Fibroblast of lung (primary cell): Measurements from ENCODE around the gene IFNA10. TPM values are rescaled to one million over a fixed set of nuclear protein-coding genes. Genes with fewer than 3 reads are reported as not detected.
A peak's percentile ranks its signal among the peaks of the same experiment; 100 is the strongest.
"Not testable (repeated sequence)": the region's sequence is repeated elsewhere in the genome, so short reads cannot be mapped to it uniquely, and the experiment has no call there.

Experiments used
- DNase-seq, 2 donors: peaks; one replicate each; pipeline versions ENCODE4 v3.0.0 to v3.0.0-alpha.2; 2010; ENCODE audit warnings: low read depth in 2 of 2
- H2AFZ ChIP-seq: 2 replicates; pipeline ENCODE4 v1.5.1; 2012; ENCODE audit warnings: low read length, control low read depth, inconsistent platforms
- H3K27ac ChIP-seq: 2 replicates; pipeline ENCODE4 v1.5.1; 2011; ENCODE audit warnings: low read length, control low read depth; ENCODE audit not compliant: insufficient read depth
- H3K27me3 ChIP-seq: 2 replicates; pipeline ENCODE4 v1.5.1; 2011; ENCODE audit warnings: mild to moderate bottlenecking, low read length; ENCODE audit not compliant: control insufficient read depth, insufficient read depth
- H3K36me3 ChIP-seq: 2 replicates; pipeline ENCODE4 v1.5.1; 2011; ENCODE audit warnings: low read length; ENCODE audit not compliant: control insufficient read depth, insufficient read depth
- H3K4me1 ChIP-seq: 2 replicates; pipeline ENCODE4 v1.5.1; 2011; ENCODE audit warnings: low read length; ENCODE audit not compliant: control insufficient read depth, insufficient read depth; ENCODE audit errors: extremely low read depth
- H3K4me2 ChIP-seq: 2 replicates; pipeline ENCODE4 v1.5.1; 2011; ENCODE audit warnings: low read length, control low read depth; ENCODE audit not compliant: insufficient read depth; ENCODE audit errors: extremely low read depth
- H3K4me3 ChIP-seq, 4 experiments: fragments of 200-600 bp in 1 of 4; sonication (generic) in 1 of 4; replicated peaks in 1 of 4; 2 replicates each; pipeline ENCODE4 v1.5.1; 2011 to 2016; ENCODE audit warnings: low read length in 4 of 4, low read depth in 3 of 4, mild to moderate bottlenecking in 3 of 4, control low read depth in 2 of 4, inconsistent platforms in 1 of 4, mixed read lengths in 1 of 4; ENCODE audit not compliant: insufficient read depth in 1 of 4; ENCODE audit errors: control extremely low read depth in 1 of 4
- H3K79me2 ChIP-seq: 2 replicates; pipeline ENCODE4 v1.5.1; 2012; ENCODE audit warnings: mild to moderate bottlenecking, low read length, inconsistent platforms; ENCODE audit not compliant: control insufficient read depth, insufficient read depth
- H3K9ac ChIP-seq: 2 replicates; pipeline ENCODE4 v1.5.1; 2011; ENCODE audit warnings: mild to moderate bottlenecking, low read length, control low read depth; ENCODE audit not compliant: insufficient read depth
- H3K9me3 ChIP-seq: 2 replicates; pipeline ENCODE4 v1.5.1; 2012; ENCODE audit warnings: low read depth, low read length; ENCODE audit not compliant: control insufficient read depth, insufficient read depth
- H4K20me1 ChIP-seq: 2 replicates; pipeline ENCODE4 v1.5.1; 2011; ENCODE audit warnings: low read length; ENCODE audit not compliant: control insufficient read depth, insufficient read depth; ENCODE audit errors: extremely low read depth
- CTCF ChIP-seq, 2 donors: IDR thresholded peaks in 1 of 2; conservative IDR thresholded peaks in 1 of 2; 1 replicate in 1 of 2; 2 replicates in 1 of 2; pipeline ENCODE4 v1.5.1; 2011 to 2012; ENCODE audit warnings: low read length in 2 of 2, control low read depth in 1 of 2, inconsistent platforms in 1 of 2, low read depth in 1 of 2, mild to moderate bottlenecking in 1 of 2
- EZH2 ChIP-seq: IDR thresholded peaks from 2 replicates; pipeline ENCODE4 v1.5.1; 2012; ENCODE audit warnings: low read length, control low read depth, mild to moderate bottlenecking; ENCODE audit errors: missing control alignments
- polyA minus RNA-seq: library from RNA; depleted of rRNA, polyadenylated mRNA; stranded (reverse); fragments of >200 nt; gene quantifications from 2 replicates; pipeline ENCODE4 v1.2.3, GENCODE V29; 2011; ENCODE audit warnings: low replicate concordance
- polyA plus RNA-seq, 2 donors: library from polyadenylated mRNA; depleted of rRNA in 1 of 2; stranded (reverse) in 1 of 2; unstranded in 1 of 2; fragments of >200 nt; gene quantifications; 2 replicates each; pipeline ENCODE4 v1.2.1, GENCODE V29; 2011 to 2012; ENCODE audit warnings: missing spikeins in 1 of 2
- total RNA-seq: library from RNA; depleted of rRNA; stranded (reverse); fragments of >200 nt; gene quantifications from 2 replicates; pipeline ENCODE4 v1.2.1, GENCODE V29; 2014

IFNA10 gene
- total RNA-seq (not detected in 2 replicates), polyA plus RNA-seq (not detected in 2 replicates), polyA minus RNA-seq (not detected in 2 replicates)
- polyA plus RNA-seq (2012) = not detected in 2 replicates

DNA sequence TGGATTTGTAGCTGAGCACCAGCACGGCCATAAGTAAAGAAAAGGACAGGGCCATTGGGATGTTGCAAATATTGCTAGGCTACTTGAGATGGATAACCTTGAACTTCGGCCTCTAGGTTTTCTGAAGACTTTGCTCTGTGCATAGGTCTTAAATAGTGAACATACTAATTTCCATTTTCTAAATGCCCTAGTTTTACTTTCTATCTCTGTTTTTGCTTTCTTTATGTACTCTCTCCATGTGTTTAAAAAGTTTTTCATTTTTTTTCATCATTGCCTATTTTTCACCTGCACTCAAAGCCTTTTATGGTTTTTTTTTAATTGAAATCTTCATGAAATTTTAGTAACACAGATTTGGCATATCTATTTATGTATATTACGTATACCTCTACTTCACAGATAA is at the start of gene IFNA10:
Gene IFNA10 (minus strand): TSS at position 101 of the 400 bp plus-strand sequence. CDS start 46 bp downstream, at position 55.
- H4K20me1 ChIP-seq, DNase-seq, H3K79me2 ChIP-seq, H3K9ac ChIP-seq, H3K27ac ChIP-seq, H3K9me3 ChIP-seq, H3K4me2 ChIP-seq, H3K36me3 ChIP-seq, H3K27me3 ChIP-seq, H3K4me3 ChIP-seq, H2AFZ ChIP-seq, H3K4me1 ChIP-seq: not testable (repeated sequence)

DNA sequence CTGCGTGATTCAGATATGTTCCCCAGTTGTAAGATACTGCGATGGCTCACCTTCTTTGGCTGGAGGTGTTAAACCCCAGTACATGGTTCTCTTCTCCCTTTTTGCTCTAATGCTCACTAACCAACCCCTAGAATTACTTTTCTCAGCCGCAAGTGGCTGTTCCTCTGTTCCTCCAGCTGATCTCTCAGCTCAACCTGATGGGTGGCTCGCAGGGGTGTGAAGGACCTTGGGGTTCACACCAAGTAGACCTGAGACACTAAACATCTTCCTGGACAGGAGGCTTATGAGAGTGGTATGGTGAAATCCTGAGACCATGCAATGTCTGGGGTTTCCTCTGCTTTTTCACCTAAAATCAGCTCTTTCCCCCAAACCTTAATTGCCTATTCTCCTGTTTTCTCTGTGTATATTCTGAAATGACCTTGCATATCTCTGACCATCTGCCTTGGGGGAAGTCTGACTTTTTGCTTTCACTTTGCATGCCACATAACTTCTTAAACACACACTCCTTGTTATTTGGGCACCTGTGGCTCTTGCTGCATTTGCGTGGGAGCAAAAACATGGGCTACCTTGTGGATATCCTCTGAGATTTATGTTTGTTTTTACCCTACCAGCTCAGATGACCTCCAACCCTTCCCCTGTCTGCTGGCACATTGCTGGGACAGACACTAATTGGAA is 48.7 kb upstream of the IFNA10 start:
- DNase-seq = no peak
- Histone ChIP-seq H3K27ac (no peak overlapping the region), H2AFZ (no peak overlapping the region), H3K4me1 (no peaks in the 10 kb centered on the region), H3K36me3 (no peaks in the 10 kb centered on the region), H3K27me3 (peaks cover 20% of the 10 kb centered on the region), H3K4me2 (no peak overlapping the region), H3K9ac (no peak overlapping the region), H3K4me3 (no peak overlapping the region), H3K9me3 (no peaks in the 10 kb centered on the region), H4K20me1 (no peaks in the 10 kb centered on the region), H3K79me2 (no peaks in the 10 kb centered on the region)
- TF ChIP-seq CTCF (conservative IDR thresholded peaks at IDR 0.05 in 1 of 2, IDR thresholded peaks at IDR 0.05 in 1 of 2; ENCODE audit: low read depth in 1 of 2, low read length in 2 of 2) = no peak
- TF ChIP-seq EZH2 = no peak

DNA sequence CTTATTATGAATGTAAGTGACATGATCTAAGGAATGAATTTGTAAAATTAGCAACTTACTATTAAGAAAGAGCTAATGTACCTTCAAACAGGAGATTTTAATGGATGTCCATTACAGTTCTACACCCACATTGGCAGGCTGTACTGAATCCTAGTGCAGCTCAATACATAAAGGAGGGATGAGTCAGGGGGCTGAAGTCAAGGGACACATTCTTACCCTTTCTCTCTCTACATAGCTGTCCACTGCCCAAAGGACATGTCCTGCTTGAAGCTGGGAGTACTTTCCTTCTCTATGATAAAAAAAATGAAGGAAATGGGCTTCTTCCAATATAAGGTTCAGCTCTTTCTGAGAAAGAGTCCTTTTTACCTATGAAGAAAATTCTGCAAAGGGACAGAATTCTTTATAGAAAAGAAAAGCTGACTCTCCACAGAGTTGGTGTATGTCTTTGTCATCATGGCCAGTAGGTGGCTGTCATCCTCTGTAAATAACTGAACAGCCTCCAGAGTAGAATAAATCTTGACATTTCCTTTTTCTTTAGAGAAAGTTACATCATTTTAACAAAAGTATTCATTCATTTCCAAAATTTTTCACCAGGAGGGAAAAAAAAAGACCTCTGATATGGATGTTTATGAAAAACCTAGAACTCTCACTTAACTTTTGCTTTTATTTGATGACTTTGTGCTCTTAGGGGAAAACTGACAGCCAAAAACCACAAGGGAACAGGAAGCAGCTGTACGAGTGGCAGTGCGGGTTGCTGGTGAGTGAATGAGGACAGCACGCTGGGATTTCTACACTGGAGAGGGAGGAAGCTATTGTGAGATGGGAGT is 46.0 kb upstream of the IFNA10 start:
- TF ChIP-seq EZH2 = no peak
- TF ChIP-seq CTCF (conservative IDR thresholded peaks at IDR 0.05 in 1 of 2, IDR thresholded peaks at IDR 0.05 in 1 of 2; ENCODE audit: low read depth in 1 of 2, low read length in 2 of 2) = peak in 1 of 2 donors; percentile 49
- H3K27ac ChIP-seq = no peak overlapping the region
- H3K4me2 ChIP-seq = peak overlapping the region; percentile 44
- no peaks in the 10 kb centered on the region for H3K4me1 ChIP-seq
- H3K27me3 ChIP-seq = peaks cover 22% of the 10 kb centered on the region
- H3K4me3 ChIP-seq = peak overlapping the region in 1 of 4 experiments; percentile 20
- H3K9ac ChIP-seq = no peak overlapping the region
- H2AFZ ChIP-seq = no peak overlapping the region
- DNase-seq = peak; percentile 27 to 33
- no peaks in the 10 kb centered on the region for H3K9me3 ChIP-seq
- no peaks in the 10 kb centered on the region for H3K36me3 ChIP-seq
- H4K20me1 ChIP-seq = no peaks in the 10 kb centered on the region
- no peaks in the 10 kb centered on the region for H3K79me2 ChIP-seq
